HG03280 (cell line): Measurements from ENCODE around the gene ZNF500.

Source experiments
- ATAC-seq: cut with Tn5 transposase; IDR thresholded peaks from one replicate; pipeline ENCODE4 v1.9.1; 2021; ENCODE audit warnings: mild to moderate bottlenecking, moderate library complexity; ENCODE audit not compliant: unreplicated experiment

The ZNF500 gene

GRCh38 chr16:4775005-4775404 lies 8.0 kb upstream of the ZNF500 start:
- no peak for ATAC-seq

- no peak for ATAC-seq
Observed at GRCh38 chr16:4772351-4772750, 5.4 kb upstream of the ZNF500 start.

- no peak for ATAC-seq
Observed at GRCh38 chr16:4771646-4772045, 4.7 kb upstream of the ZNF500 start.

- no peak for ATAC-seq
Observed at GRCh38 chr16:4769306-4769638, 2.3 kb upstream of the ZNF500 start.

GRCh38 chr16:4768549-4769305 lies 1.8 kb upstream of the ZNF500 start:
- ATAC-seq = peak; percentile 48

- ATAC-seq = no peak
Observed at GRCh38 chr16:4767872-4768548, 1.0 kb upstream of the ZNF500 start.

- ATAC-seq = no peak
Observed at GRCh38 chr16:4765511-4766474, 1.2 kb downstream of the ZNF500 start.

- ATAC-seq = no peak
Observed at GRCh38 chr16:4763791-4764190, 3.2 kb downstream of the ZNF500 start.

- ATAC-seq = no peak
Observed at GRCh38 chr16:4762205-4762604, 4.8 kb downstream of the ZNF500 start.

- no peak for ATAC-seq
Observed at GRCh38 chr16:4760221-4760910, 6.6 kb downstream of the ZNF500 start.

GRCh38 chr16:4755687-4756086 lies 11.3 kb downstream of the ZNF500 start:
- ATAC-seq = no peak

- no peak for ATAC-seq
Observed at GRCh38 chr16:4754865-4755264, 12.1 kb downstream of the ZNF500 start.

- ATAC-seq = no peak
Observed at GRCh38 chr16:4753227-4753626, 13.7 kb downstream of the ZNF500 start.

- ATAC-seq = no peak
Observed at GRCh38 chr16:4752351-4753100, 14.4 kb downstream of the ZNF500 start.

GRCh38 chr16:4750896-4751295 lies 16.1 kb downstream of the ZNF500 start:
- no peak for ATAC-seq

GRCh38 chr16:4749700-4750257 lies 17.2 kb downstream of the ZNF500 start:
- no peak for ATAC-seq

GRCh38 chr16:4748682-4749411 lies 18.1 kb downstream of the ZNF500 start:
- ATAC-seq = no peak

GRCh38 chr16:4747906-4748681 lies 18.9 kb downstream of the ZNF500 start:
- no peak for ATAC-seq
